A549 (cell line): Measurements from ENCODE around the gene FGD2.

Experiments
- CEBPB ChIP-seq, 2 experiments: fragments of >200 bp in 1 of 2; sonication (Bioruptor Twin) in 1 of 2; formaldehyde crosslinking in 1 of 2; IDR thresholded peaks; 2 replicates each; pipeline ENCODE4 v1.6.1; 2012 to 2016
- FOSB ChIP-seq: fragments of 250-450 bp; sonication (Bioruptor Pico); IDR thresholded peaks from 2 replicates; pipeline ENCODE4 v1.5.0; 2020; ENCODE audit warnings: mild to moderate bottlenecking, moderate library complexity
- HDAC2 ChIP-seq: fragments of 200-600 bp; sonication (generic); IDR thresholded peaks from 2 replicates; pipeline ENCODE4 v1.6.1; 2016
- HOXA7 ChIP-seq: fragments of 250-450 bp; sonication (Bioruptor Pico); IDR thresholded peaks from 2 replicates; pipeline ENCODE4 v1.5.0; 2020; ENCODE audit warnings: mild to moderate bottlenecking, moderate library complexity
- MAX ChIP-seq: IDR thresholded peaks from 2 replicates; pipeline ENCODE4 v1.6.1; 2012
- NPAS2 ChIP-seq: fragments of 250-450 bp; sonication (Bioruptor Pico); IDR thresholded peaks from 2 replicates; pipeline ENCODE4 v1.8.0; 2022; ENCODE audit warnings: mild to moderate bottlenecking, moderate library complexity, borderline replicate concordance
- POLR2A ChIP-seq: IDR thresholded peaks from 2 replicates; pipeline ENCODE4 v1.6.1; 2012; ENCODE audit warnings: mild to moderate bottlenecking, low read length
- RAD21 ChIP-seq, 2 experiments: fragments of >200 bp in 1 of 2; sonication (Bioruptor Twin) in 1 of 2; formaldehyde crosslinking in 1 of 2; IDR thresholded peaks in 1 of 2; conservative IDR thresholded peaks in 1 of 2; 2 replicates in 1 of 2; 3 replicates in 1 of 2; pipeline ENCODE4 v1.6.1; 2012 to 2018; ENCODE audit warnings: inconsistent platforms in 1 of 2
- TF ChIP-seq, protein P1 (sequence below): fragments of >200 bp; sonication (Bioruptor Twin); formaldehyde crosslinking; IDR thresholded peaks from 3 replicates; pipeline ENCODE4 v1.5.1; 2016

- TF ChIP-seq, protein P1, sequence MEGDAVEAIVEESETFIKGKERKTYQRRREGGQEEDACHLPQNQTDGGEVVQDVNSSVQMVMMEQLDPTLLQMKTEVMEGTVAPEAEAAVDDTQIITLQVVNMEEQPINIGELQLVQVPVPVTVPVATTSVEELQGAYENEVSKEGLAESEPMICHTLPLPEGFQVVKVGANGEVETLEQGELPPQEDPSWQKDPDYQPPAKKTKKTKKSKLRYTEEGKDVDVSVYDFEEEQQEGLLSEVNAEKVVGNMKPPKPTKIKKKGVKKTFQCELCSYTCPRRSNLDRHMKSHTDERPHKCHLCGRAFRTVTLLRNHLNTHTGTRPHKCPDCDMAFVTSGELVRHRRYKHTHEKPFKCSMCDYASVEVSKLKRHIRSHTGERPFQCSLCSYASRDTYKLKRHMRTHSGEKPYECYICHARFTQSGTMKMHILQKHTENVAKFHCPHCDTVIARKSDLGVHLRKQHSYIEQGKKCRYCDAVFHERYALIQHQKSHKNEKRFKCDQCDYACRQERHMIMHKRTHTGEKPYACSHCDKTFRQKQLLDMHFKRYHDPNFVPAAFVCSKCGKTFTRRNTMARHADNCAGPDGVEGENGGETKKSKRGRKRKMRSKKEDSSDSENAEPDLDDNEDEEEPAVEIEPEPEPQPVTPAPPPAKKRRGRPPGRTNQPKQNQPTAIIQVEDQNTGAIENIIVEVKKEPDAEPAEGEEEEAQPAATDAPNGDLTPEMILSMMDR: no peak
- TF ChIP-seq MAX (no peak), HDAC2 (no peak), HOXA7 (no peak), FOSB (CRISPR knock-in tag) (no peak), POLR2A (no peak), NPAS2 (CRISPR knock-in tag) (no peak), RAD21 (conservative IDR thresholded peaks at IDR 0.05 in 1 of 2, IDR thresholded peaks at IDR 0.05 in 1 of 2) (no peak), CEBPB (IDR thresholded peaks at IDR 0.05) (no peak)
These were observed 49.0 kb upstream of the FGD2 start for GRCh38 chr6:36956446-36956820.
